ENCODE measurements around the gene P2RY8. TPM values are rescaled to one million over a fixed set of nuclear protein-coding genes. Genes with fewer than 3 reads are reported as not detected.

The P2RY8 gene
- total RNA-seq, 2 experiments from 2014 or later, result 9.8 to 10.6 TPM

GRCh38 chrX:1463581-1463980 is 73.4 kb downstream of the P2RY8 start:
- intact Hi-C loops (cut with micrococcal nuclease), result loop anchor here (1.0 to 2.0 kb wide), 4 partner anchors 18 to 128 kb away; partner anchors contain the start of gene AKAP17A
- Mint-ChIP-seq H3K4me1 (ENCODE audit: low read depth) (peaks cover 58% of the 10 kb centered on the region), H3K27ac (peak overlapping the region; percentile 89), H3K27me3 (ENCODE audit: low read depth) (no peaks in the 10 kb centered on the region), H3K9me3 (no peaks in the 10 kb centered on the region), H3K4me3 (peak overlapping the region; percentile 28), H3K36me3 (ENCODE audit: low read depth) (peaks cover 11% of the 10 kb centered on the region)
- peak; percentile 4 for DNase-seq
- CTCF ChIA-PET, result no interaction called here

DNA sequence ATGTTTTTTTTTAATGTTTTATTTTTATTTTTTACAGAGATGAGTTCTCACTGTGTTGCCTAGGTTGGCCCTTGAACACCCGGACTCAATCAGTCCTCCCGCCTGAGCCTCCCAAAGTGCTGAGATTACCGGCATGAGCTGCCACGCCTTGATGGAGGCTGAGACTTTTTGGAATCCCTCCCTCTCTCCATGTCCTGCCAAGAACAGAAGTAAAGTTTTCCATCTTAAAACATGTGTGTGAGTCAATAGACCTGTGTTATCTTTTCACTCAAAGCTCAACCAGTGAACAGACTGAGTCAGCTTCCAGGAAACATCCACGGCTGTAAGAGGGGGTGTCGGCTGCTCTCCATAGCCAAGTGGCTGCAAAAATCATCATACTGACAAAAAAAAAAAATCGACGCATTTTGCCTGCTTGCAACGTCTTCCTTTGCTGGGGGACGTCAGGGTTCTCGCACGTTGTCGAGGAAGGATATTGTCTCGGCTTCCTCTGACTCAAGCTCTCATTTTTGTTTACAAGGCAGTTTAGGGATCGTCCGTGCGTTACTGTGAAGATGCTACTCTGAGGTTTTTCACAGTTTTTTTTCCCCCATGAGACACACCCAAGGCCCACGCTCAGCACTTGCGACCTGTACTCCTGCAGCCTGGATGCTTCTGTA is 74.3 kb downstream of the P2RY8 start:
- intact Hi-C loops (cut with micrococcal nuclease), result loop anchor here (1.0 to 2.0 kb wide), 6 partner anchors 9 to 129 kb away; partner anchors contain the start of gene AKAP17A
- peak overlapping the region; percentile 89 for H3K27ac Mint-ChIP-seq
- peaks cover 53% of the 10 kb centered on the region for H3K4me1 Mint-ChIP-seq (ENCODE audit: low read depth)
- H3K36me3 Mint-ChIP-seq (ENCODE audit: low read depth), result peaks cover 11% of the 10 kb centered on the region
- peak; percentile 91 for DNase-seq
- peak overlapping the region; percentile 28 for H3K4me3 Mint-ChIP-seq
- H3K27me3 Mint-ChIP-seq (ENCODE audit: low read depth), result no peaks in the 10 kb centered on the region
- H3K9me3 Mint-ChIP-seq, result no peaks in the 10 kb centered on the region
- CTCF ChIA-PET, result no interaction called here

- peaks cover 10% of the 10 kb centered on the region for H3K36me3 Mint-ChIP-seq (ENCODE audit: low read depth)
- H3K27me3 Mint-ChIP-seq (ENCODE audit: low read depth), result no peaks in the 10 kb centered on the region
- CTCF ChIA-PET, result no interaction called here
- H3K27ac Mint-ChIP-seq, result peak overlapping the region; percentile 89
- no peaks in the 10 kb centered on the region for H3K9me3 Mint-ChIP-seq
- peaks cover 47% of the 10 kb centered on the region for H3K4me1 Mint-ChIP-seq (ENCODE audit: low read depth)
- H3K4me3 Mint-ChIP-seq, result no peak overlapping the region
- no peak for DNase-seq
- intact Hi-C loops (cut with micrococcal nuclease), result loop anchor here (1.0 to 2.0 kb wide), 3 partner anchors 9 to 119 kb away; no protein-coding TSS in a partner anchor
Measured at GRCh38 chrX:1462110-1462509, 74.9 kb downstream of the P2RY8 start.

DNA sequence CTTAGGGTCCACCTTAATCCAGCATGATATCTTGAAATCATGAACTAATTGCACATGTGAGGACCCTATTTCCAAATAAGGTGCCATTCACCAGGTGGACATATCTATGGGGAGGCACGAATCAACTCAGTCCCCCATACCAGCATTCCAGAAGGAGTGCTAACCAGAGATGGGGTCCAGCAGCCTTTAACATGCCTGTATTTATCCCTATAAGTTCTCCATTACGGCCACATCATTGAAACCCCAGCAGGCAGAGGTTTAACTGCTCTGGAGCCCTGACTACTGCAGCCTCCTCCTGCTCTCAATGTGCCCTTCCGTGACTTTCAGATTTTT is 81.1 kb downstream of the P2RY8 start:
- intact Hi-C loops (cut with micrococcal nuclease), result loop anchor here (2.0 kb wide), 1 partner anchor 1137 kb away; no protein-coding TSS in a partner anchor
- peaks cover 12% of the 10 kb centered on the region for H3K4me1 Mint-ChIP-seq (ENCODE audit: low read depth)
- no peak overlapping the region for H3K27ac Mint-ChIP-seq
- DNase-seq, result no peak
- H3K27me3 Mint-ChIP-seq (ENCODE audit: low read depth), result no peaks in the 10 kb centered on the region
- CTCF ChIA-PET, result no interaction called here
- H3K9me3 Mint-ChIP-seq, result no peaks in the 10 kb centered on the region
- no peak overlapping the region for H3K4me3 Mint-ChIP-seq
- H3K36me3 Mint-ChIP-seq (ENCODE audit: low read depth), result no peaks in the 10 kb centered on the region

GRCh38 chrX:1453951-1454785 is 82.8 kb downstream of the P2RY8 start:
- Mint-ChIP-seq H3K27ac (peak overlapping the region; percentile 10), H3K27me3 (ENCODE audit: low read depth) (no peaks in the 10 kb centered on the region), H3K9me3 (peaks cover 3% of the 10 kb centered on the region), H3K4me1 (ENCODE audit: low read depth) (peaks cover 18% of the 10 kb centered on the region), H3K36me3 (ENCODE audit: low read depth) (peaks cover 9% of the 10 kb centered on the region), H3K4me3 (peak overlapping the region; percentile 56)
- intact Hi-C loops (cut with micrococcal nuclease), result loop anchor here (1.0 to 5.0 kb wide), 16 partner anchors 8 to 1256 kb away; partner anchors contain the start of genes AKAP17A, GTPBP6, P2RY8 and SLC25A6
- peak; percentile 96 for DNase-seq
- CTCF ChIA-PET, result no interaction called here

- intact Hi-C loops (cut with micrococcal nuclease), result loop anchor here (1.0 to 5.0 kb wide), 12 partner anchors 9 to 1257 kb away; partner anchors contain the start of genes AKAP17A, GTPBP6 and SLC25A6
- peaks cover 11% of the 10 kb centered on the region for H3K9me3 Mint-ChIP-seq
- peak overlapping the region; percentile 89 for H3K4me3 Mint-ChIP-seq
- H3K27ac Mint-ChIP-seq, result peak overlapping the region; percentile 90
- DNase-seq, result no peak
- peaks cover 17% of the 10 kb centered on the region for H3K36me3 Mint-ChIP-seq (ENCODE audit: low read depth)
- H3K27me3 Mint-ChIP-seq (ENCODE audit: low read depth), result no peaks in the 10 kb centered on the region
- CTCF ChIA-PET, result no interaction called here
- peaks cover 19% of the 10 kb centered on the region for H3K4me1 Mint-ChIP-seq (ENCODE audit: low read depth)
Measured at GRCh38 chrX:1453395-1453783, 83.6 kb downstream of the P2RY8 start.

GRCh38 chrX:1452516-1453394 is 84.2 kb downstream of the P2RY8 start, which contains the start of gene ASMTL:
TSS of gene ASMTL (minus strand) at chrX:1452909. CDS start at chrX:1452840, 69 bp downstream.
- DNase-seq, result peak; percentile 100
- intact Hi-C loops (cut with micrococcal nuclease), result loop anchor here (1.0 to 5.0 kb wide), 12 partner anchors 10 to 1258 kb away; partner anchors contain the start of genes AKAP17A, GTPBP6 and SLC25A6
- Mint-ChIP-seq H3K36me3 (ENCODE audit: low read depth) (peaks cover 23% of the 10 kb centered on the region), H3K27me3 (ENCODE audit: low read depth) (no peaks in the 10 kb centered on the region), H3K27ac (peak within 1 kb of the TSS; percentile 90), H3K4me3 (peak within 1 kb of the TSS; percentile 89), H3K9me3 (peaks cover 17% of the 10 kb centered on the region), H3K4me1 (ENCODE audit: low read depth) (peaks cover 19% of the 10 kb centered on the region)
- CTCF ChIA-PET, result no interaction called here

- CTCF ChIA-PET, result no interaction called here
- intact Hi-C loops (cut with micrococcal nuclease), result loop anchor here (2.0 to 5.0 kb wide), 4 partner anchors 247 to 1245 kb away; no protein-coding TSS in a partner anchor
- no peak for DNase-seq
Measured at GRCh38 chrX:1451661-1452515, 85.1 kb downstream of the P2RY8 start.

DNA sequence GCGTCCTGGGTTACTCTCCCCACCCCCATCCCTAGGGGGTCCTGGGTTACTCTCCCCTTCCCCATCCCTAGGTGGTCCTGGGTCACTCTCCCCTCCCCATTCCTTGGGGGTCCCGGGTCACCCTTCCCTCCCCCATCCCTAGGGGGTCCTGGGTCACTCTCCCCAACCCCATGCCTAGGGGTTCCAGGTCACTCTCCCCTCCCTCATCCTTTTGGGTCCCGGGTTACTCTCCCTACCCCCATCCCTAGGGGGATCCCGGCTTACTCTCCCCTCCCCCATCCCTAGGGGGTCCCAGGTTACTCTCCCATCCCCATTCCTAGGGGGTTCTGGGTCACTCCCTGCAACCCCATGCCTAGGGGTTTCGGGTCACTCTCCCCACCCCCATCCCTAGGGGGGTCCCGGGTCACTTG is 85.7 kb downstream of the P2RY8 start:
- Mint-ChIP-seq H3K4me3 (no peak overlapping the region), H3K27ac (no peak overlapping the region), H3K36me3 (ENCODE audit: low read depth) (peaks cover 34% of the 10 kb centered on the region), H3K27me3 (ENCODE audit: low read depth) (no peaks in the 10 kb centered on the region), H3K9me3 (peaks cover 27% of the 10 kb centered on the region), H3K4me1 (ENCODE audit: low read depth) (peaks cover 19% of the 10 kb centered on the region)
- CTCF ChIA-PET, result no interaction called here
- intact Hi-C loops (cut with micrococcal nuclease), result loop anchor here (5.0 kb wide), 2 partner anchors 1176 to 1246 kb away; no protein-coding TSS in a partner anchor
- DNase-seq, result no peak

More at GRCh38 chrX:1451661-1452515, 85.1 kb downstream of the P2RY8 start:
- H3K4me1 Mint-ChIP-seq (ENCODE audit: low read depth), result peaks cover 19% of the 10 kb centered on the region
- H3K36me3 Mint-ChIP-seq (ENCODE audit: low read depth), result peaks cover 32% of the 10 kb centered on the region
- H3K9me3 Mint-ChIP-seq, result peaks cover 25% of the 10 kb centered on the region
- no peaks in the 10 kb centered on the region for H3K27me3 Mint-ChIP-seq (ENCODE audit: low read depth)
- H3K27ac Mint-ChIP-seq, result peak overlapping the region; percentile 81
- H3K4me3 Mint-ChIP-seq, result peak overlapping the region; percentile 89

DNA sequence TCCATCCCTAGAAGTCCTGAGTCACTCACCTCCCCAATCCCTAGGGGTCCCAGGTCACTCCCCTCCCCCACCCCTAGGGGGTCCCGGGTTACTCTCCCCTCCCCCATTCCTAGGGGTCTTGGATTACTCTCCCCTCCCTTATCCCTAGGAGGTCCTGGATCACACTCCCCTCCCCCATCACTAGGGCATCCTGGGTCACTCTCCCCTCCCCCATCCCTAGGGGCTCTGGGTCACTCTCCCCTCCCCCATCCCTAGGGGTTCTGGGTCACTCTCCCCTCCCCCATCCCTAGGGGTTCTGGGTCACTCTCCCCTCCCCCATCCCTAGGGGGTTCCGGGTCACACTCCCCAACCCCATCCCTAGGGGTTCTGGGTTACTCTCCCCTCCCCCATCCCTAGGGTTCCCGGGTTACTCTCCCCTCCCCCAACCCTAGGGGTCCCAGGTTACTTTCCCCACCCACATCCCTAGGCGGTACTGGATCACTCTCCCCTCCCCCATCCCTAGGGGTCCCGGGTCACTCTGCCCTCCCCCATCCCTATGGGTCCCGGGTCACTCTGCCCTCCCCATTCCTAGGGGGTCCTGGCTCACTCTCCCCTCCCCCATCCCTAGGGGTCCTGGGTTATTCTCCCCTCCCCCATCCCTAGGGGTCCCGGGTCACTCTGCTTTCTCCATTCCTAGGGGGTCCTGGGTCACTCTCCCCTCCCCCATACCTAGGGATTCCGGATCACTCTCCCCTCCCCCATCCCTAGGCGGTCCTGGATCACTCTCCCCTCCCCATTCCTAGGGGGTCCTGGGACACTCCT is 86.4 kb downstream of the P2RY8 start:
- H3K4me3 Mint-ChIP-seq, result no peak overlapping the region
- CTCF ChIA-PET, result no interaction called here
- peaks cover 18% of the 10 kb centered on the region for H3K4me1 Mint-ChIP-seq (ENCODE audit: low read depth)
- H3K9me3 Mint-ChIP-seq, result peaks cover 27% of the 10 kb centered on the region
- intact Hi-C loops (cut with micrococcal nuclease), result loop anchor here (5.0 kb wide), 2 partner anchors 1177 to 1247 kb away; no protein-coding TSS in a partner anchor
- peaks cover 34% of the 10 kb centered on the region for H3K36me3 Mint-ChIP-seq (ENCODE audit: low read depth)
- no peak for DNase-seq
- no peak overlapping the region for H3K27ac Mint-ChIP-seq
- H3K27me3 Mint-ChIP-seq (ENCODE audit: low read depth), result no peaks in the 10 kb centered on the region

All from activated naive CD4-positive, alpha-beta T cell treated with anti-CD3 and anti-CD28 coated beads for 36 hours (primary cell).